Fibroblast of pulmonary artery (primary cell): ENCODE data around the gene NTN3.

Source experiments
- DNase-seq: peaks from one replicate; pipeline ENCODE4 v3.0.0-alpha.2; 2010; ENCODE audit warnings: low read depth
- H3K4me3 ChIP-seq: replicated peaks from 2 replicates; pipeline ENCODE4 v1.5.1; 2011; ENCODE audit warnings: low read depth, mild to moderate bottlenecking, control low read depth, low read length, moderate library complexity
- TF ChIP-seq, protein P1 (sequence below): IDR thresholded peaks from 2 replicates; pipeline ENCODE4 v1.5.1; 2011; ENCODE audit warnings: mild to moderate bottlenecking, control low read depth, low read length, inconsistent platforms; ENCODE audit errors: missing control alignments

NTN3 gene

DNA sequence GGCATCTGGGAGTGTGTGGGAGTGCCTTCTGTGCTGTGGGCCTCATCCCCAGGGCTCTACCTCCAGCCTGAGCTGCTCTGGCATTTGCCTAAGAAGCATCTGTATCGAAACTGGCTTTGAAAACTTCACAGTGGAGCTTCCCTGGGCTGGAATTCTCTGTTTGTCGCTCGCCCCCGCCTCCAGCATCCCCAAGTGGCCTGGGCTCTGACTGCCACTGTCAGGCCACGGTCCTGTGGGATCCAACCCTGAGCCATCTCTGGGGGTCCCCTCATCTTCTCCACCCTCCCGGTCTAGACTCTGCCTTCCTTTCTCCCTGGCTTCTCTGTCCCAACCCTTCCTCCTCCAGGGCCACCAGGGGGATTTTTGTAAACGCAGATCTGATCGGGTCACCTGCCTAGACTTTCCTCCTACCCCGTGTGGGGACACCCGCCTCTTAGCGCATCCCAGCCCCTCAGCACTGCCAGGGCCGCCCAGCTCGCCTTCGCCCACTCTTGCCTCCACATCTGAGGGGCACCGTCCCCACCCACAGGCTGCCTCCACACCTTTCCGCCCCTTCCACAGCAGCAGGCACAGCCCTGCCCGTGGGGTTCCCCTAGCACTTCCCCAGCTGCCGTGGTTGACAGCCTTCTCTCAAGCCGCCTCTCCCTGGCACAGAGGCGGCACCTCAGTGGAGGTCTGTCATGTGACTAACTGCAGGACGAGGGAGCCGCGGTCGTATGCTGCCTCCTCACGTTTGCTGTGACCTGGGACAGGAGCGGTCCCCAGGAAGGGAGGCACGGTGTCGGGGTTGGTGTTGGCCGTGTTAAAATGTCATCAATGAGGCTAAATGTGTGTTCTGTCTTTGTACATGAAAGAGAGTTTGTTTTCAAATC is 15.8 kb downstream of the NTN3 start:
- TF ChIP-seq, protein P1, sequence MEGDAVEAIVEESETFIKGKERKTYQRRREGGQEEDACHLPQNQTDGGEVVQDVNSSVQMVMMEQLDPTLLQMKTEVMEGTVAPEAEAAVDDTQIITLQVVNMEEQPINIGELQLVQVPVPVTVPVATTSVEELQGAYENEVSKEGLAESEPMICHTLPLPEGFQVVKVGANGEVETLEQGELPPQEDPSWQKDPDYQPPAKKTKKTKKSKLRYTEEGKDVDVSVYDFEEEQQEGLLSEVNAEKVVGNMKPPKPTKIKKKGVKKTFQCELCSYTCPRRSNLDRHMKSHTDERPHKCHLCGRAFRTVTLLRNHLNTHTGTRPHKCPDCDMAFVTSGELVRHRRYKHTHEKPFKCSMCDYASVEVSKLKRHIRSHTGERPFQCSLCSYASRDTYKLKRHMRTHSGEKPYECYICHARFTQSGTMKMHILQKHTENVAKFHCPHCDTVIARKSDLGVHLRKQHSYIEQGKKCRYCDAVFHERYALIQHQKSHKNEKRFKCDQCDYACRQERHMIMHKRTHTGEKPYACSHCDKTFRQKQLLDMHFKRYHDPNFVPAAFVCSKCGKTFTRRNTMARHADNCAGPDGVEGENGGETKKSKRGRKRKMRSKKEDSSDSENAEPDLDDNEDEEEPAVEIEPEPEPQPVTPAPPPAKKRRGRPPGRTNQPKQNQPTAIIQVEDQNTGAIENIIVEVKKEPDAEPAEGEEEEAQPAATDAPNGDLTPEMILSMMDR = no peak
- H3K4me3 ChIP-seq = no peak overlapping the region
- DNase-seq = no peak

GRCh38 chr16:2487517-2487842 is 16.4 kb downstream of the NTN3 start:
- TF ChIP-seq, protein P1 = no peak
- H3K4me3 ChIP-seq = no peak overlapping the region

DNA sequence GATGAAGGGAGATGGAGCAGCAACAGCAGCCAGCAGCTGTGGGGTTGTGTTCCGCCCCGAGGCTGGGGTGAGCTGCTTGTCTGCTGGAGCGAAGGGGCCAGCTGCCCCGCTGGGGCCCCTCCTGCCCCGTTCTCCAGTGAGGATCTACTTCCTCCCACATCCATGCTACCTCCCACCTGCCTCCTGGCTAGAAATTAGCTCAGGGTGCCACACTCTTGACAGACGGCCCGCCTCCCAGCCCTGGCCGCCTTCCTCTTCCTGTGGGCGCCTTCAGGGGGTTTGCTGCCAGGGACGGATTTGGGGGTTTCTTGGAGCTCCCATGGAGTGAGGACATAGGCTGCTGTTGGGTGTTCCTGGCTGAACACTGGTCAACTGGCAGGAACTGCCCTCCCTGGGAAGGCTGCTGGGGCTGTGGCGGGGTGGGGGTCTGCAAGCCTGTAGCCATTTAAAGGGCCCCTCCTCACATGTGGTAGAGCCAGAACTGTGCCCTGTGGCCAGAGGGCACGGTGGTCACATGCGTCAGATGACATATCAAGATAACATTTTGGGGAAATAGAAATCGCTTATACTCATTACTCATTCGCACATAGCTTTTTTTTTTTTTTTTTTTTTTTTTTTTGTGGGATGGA is 16.9 kb downstream of the NTN3 start:
- no peak overlapping the region for H3K4me3 ChIP-seq
- TF ChIP-seq, protein P1 = no peak
- DNase-seq = no peak

More at GRCh38 chr16:2487517-2487842, 16.4 kb downstream of the NTN3 start:
- no peak for DNase-seq

DNA sequence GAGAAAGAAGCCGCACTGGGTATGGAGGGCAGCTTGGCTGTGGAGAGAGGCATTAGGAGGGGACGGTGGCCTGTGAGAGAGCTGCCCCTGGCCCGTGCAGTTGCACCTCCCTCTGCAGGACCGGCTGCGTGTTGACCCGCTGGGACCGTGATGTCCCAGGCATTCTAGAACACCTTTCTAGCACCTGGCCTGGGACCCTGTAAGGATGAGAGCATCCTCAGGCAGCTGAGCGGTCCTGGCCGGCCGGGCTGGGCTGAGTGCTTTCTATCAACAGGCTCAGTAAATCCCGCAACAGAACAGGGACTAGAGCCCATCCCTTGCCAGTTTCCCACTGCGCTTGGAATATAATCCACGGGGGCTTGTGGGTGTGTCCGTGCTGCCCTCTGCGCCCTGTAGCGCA is 18.5 kb downstream of the NTN3 start:
- TF ChIP-seq, protein P1 = no peak
- no peak overlapping the region for H3K4me3 ChIP-seq

DNA sequence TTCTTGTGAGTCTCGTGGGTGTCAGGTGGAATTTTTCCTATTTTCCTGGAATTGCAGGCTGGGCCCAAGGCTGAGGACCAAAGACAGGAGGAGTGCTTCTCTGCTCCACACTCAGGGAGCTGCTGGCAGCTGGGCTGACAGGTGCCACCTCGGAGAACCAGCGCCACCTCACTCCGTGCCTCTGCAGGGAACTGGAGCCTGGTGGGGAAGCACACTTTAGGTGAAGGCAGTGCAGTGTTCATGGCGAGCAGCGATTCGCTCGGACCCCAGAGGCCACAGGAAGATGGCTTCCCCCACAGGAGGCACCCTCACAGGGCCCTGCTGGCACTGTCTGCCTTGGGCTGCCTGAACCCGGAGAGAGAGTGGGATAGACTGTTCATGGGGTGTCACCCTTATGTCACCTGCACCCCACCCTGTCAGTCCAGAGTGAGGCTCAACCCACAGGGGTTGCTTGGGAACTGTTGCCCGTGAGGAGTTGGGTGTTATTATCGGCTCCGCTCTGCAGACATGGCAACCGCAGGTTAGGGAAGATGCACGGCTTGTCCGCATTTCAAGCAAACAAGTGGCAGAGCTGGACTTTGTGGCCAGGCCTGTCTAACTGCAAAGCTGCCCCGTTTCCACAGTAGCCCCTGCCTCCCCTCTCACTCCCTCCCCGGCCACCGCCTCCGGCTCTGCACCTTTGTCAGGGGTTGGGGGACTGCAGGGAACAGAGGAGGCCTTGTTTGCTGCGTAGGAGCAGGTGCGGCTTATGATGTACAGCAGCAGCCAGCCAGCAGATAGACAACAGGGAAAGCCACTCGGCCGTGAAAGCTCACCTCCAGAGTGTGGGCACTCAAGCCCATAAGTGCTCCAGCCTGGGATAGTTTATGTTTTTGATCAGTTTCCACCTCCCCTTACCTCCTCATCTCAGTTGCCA is 19.4 kb downstream of the NTN3 start:
- TF ChIP-seq, protein P1 = no peak
- no peak overlapping the region for H3K4me3 ChIP-seq
- no peak for DNase-seq

More for the DNA sequence above, 18.5 kb downstream of the NTN3 start:
- no peak for DNase-seq

DNA sequence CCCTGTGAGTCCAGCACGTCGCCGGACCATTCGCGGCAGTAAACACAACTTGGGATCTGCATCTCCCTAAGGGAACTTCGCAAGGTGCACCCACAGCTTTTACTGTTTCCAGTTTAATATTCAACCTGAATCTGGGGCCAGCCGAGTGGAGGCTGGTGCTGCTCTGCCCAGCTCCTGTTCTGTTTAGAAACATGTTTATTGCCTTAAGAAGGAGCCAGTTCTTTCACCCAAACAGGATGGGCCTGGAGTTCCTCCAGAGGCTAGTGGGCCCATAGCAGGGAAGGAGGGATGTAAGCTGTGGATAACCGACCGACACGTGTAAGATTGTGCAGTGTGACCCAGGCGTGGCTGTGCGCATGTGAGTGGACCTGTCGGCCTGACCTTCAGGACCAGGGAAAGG is 21.2 kb downstream of the NTN3 start:
- TF ChIP-seq, protein P1 = no peak
- H3K4me3 ChIP-seq = no peak overlapping the region
- no peak for DNase-seq
